IMR-90 (cell line): ENCODE results near the gene RTN4RL2. TPM values are rescaled to one million over a fixed set of nuclear protein-coding genes. Genes with fewer than 3 reads are reported as not detected.

ENCODE experiments used
- ATAC-seq: fragments of 200-7000 bp; cut with Tn5 transposase; 2 replicates; pipeline ENCODE4 v1.9.1; 2020; ENCODE audit warnings: low read depth, mild to moderate bottlenecking, moderate library complexity
- BruUV-seq: library from RNA; stranded (reverse); fragments of 400-500 nt; replicated peaks from 2 replicates; lab custom pipeline; 2021; lab: Mats Ljungman, UMichigan
- CTCF ChIA-PET: fragments of 300-600 bp; formaldehyde crosslinking; extraction: SDS; loops from one replicate; lab custom pipeline; 2021; ENCODE audit warnings: antibody characterized with exemption; lab: Yijun Ruan, JAX
- POLR2A ChIA-PET: fragments of 300-600 bp; sonication (Branson Sonifier 250); formaldehyde crosslinking; loops from one replicate; lab custom pipeline; 2022; ENCODE audit warnings: antibody characterized with exemption; ENCODE audit not compliant: unreplicated experiment; lab: Charles Lee
- DNase-seq: peaks from one replicate; pipeline ENCODE4 v3.0.0; 2013
- H2AFZ ChIP-seq: replicated peaks from 2 replicates; pipeline ENCODE3; 2013; ENCODE audit warnings: low read length, mild to moderate bottlenecking; ENCODE audit not compliant: poor library complexity
- H2AK5ac ChIP-seq: 2 replicates; pipeline ENCODE4 v1.6.1; 2013; ENCODE audit warnings: low read depth, low read length, inconsistent platforms
- H2AK9ac ChIP-seq: replicated peaks from 2 replicates; pipeline ENCODE3; 2013; ENCODE audit warnings: mild to moderate bottlenecking, low read depth, low read length, moderate library complexity; ENCODE audit not compliant: poor library complexity
- H2BK120ac ChIP-seq: 2 replicates; pipeline ENCODE4 v1.6.1; 2013; ENCODE audit warnings: low read depth, low read length, inconsistent platforms
- H2BK15ac ChIP-seq: 3 replicates; pipeline ENCODE4 v1.6.1; 2013; ENCODE audit warnings: low read depth, low read length, inconsistent platforms
- H2BK20ac ChIP-seq: 2 replicates; pipeline ENCODE4 v1.6.1; 2013; ENCODE audit warnings: low read depth, mild to moderate bottlenecking, inconsistent platforms, low read length, moderate library complexity
- H2BK5ac ChIP-seq: 2 replicates; pipeline ENCODE4 v1.6.1; 2013; ENCODE audit warnings: mild to moderate bottlenecking, low read depth, low read length, inconsistent platforms; ENCODE audit not compliant: poor library complexity, severe bottlenecking
- H3K14ac ChIP-seq: replicated peaks from 2 replicates; pipeline ENCODE4 v1.6.1; 2013; ENCODE audit warnings: low read depth, low read length, inconsistent platforms
- H3K18ac ChIP-seq: 2 replicates; pipeline ENCODE4 v1.6.1; 2013; ENCODE audit warnings: low read depth, low read length, control low read depth
- H3K23ac ChIP-seq: 2 replicates; pipeline ENCODE4 v1.6.1; 2013; ENCODE audit warnings: low read depth, low read length, inconsistent platforms
- H3K27ac ChIP-seq: 2 replicates; pipeline ENCODE4 v1.5.1; 2013; ENCODE audit warnings: mild to moderate bottlenecking, control low read depth, low read length; ENCODE audit not compliant: insufficient read depth
- H3K27me3 ChIP-seq: 2 replicates; pipeline ENCODE4 v1.6.1; 2013; ENCODE audit warnings: low read length; ENCODE audit not compliant: control insufficient read depth, insufficient read depth
- H3K36me3 ChIP-seq: 2 replicates; pipeline ENCODE4 v1.6.1; 2013; ENCODE audit warnings: low read length, mixed read lengths; ENCODE audit not compliant: control insufficient read depth, insufficient read depth
- H3K4ac ChIP-seq: 2 replicates; pipeline ENCODE4 v1.6.1; 2013; ENCODE audit warnings: low read depth, low read length, inconsistent platforms
- H3K4me1 ChIP-seq: 2 replicates; pipeline ENCODE4 v1.6.1; 2013; ENCODE audit warnings: low read length, mixed read lengths; ENCODE audit not compliant: control insufficient read depth, insufficient read depth
- H3K4me2 ChIP-seq: 2 replicates; pipeline ENCODE4 v1.6.1; 2013; ENCODE audit warnings: low read depth, mild to moderate bottlenecking, control low read depth, low read length, moderate library complexity
- H3K4me3 ChIP-seq: 2 replicates; pipeline ENCODE4 v1.5.1; 2013; ENCODE audit warnings: low read depth, mild to moderate bottlenecking, control low read depth, low read length, moderate library complexity; ENCODE audit not compliant: insufficient read depth
- H3K56ac ChIP-seq: 2 replicates; pipeline ENCODE4 v1.6.1; 2013; ENCODE audit warnings: low read length, inconsistent platforms; ENCODE audit not compliant: insufficient read depth; ENCODE audit errors: extremely low read depth
- H3K79me1 ChIP-seq, 2 experiments: 2 replicates each; pipeline ENCODE4 v1.6.1; 2013; ENCODE audit warnings: low read length in 2 of 2, inconsistent platforms in 1 of 2, low read depth in 1 of 2
- H3K9ac ChIP-seq: 2 replicates; pipeline ENCODE4 v1.6.1; 2013; ENCODE audit warnings: low read depth, low read length, control low read depth
- H3K9me1 ChIP-seq: 2 replicates; pipeline ENCODE4 v1.6.1; 2013; ENCODE audit warnings: low read length, inconsistent platforms; ENCODE audit not compliant: insufficient read depth
- H3K9me3 ChIP-seq: 2 replicates; pipeline ENCODE4 v1.6.1; 2013; ENCODE audit warnings: low read length; ENCODE audit not compliant: control insufficient read depth, insufficient read depth
- H4K20me1 ChIP-seq: 2 replicates; pipeline ENCODE4 v1.6.1; 2013; ENCODE audit warnings: low read length, inconsistent platforms; ENCODE audit not compliant: insufficient read depth
- H4K5ac ChIP-seq: 2 replicates; pipeline ENCODE4 v1.6.1; 2013; ENCODE audit warnings: mild to moderate bottlenecking, low read depth, low read length, control low read depth
- H4K8ac ChIP-seq, 2 experiments: 2 replicates each; pipeline ENCODE4 v1.6.1; 2013; ENCODE audit warnings: low read depth in 2 of 2, low read length in 2 of 2, control low read depth in 1 of 2, inconsistent platforms in 1 of 2
- H4K91ac ChIP-seq: 2 replicates; pipeline ENCODE4 v1.6.1; 2013; ENCODE audit warnings: low read depth, low read length, inconsistent platforms; ENCODE audit not compliant: insufficient read depth
- NFE2L2 ChIP-seq: fragments of 150-350 bp; IDR thresholded peaks from 2 replicates; pipeline ENCODE4 v1.6.1; 2016; ENCODE audit warnings: low read depth, mild to moderate bottlenecking, low read length
- WGBS, 2 experiments: methylation state at CpG; one replicate each; pipeline versions ENCODE4 v1.1.5 to v1.1.7; 2013; ENCODE audit warnings: missing lambda C conversion rate in 2 of 2; ENCODE audit not compliant: insufficient read length in 1 of 2; ENCODE audit errors: extremely low coverage in 2 of 2; 5-methylcytosine and 5-hydroxymethylcytosine counted together
- dilution Hi-C: fragments of 300-500 bp; cut with HindIII; formaldehyde crosslinking; loops from one replicate; pipeline ENCODE4 v1.14.3; 2018; ENCODE audit warnings: low sequenced_read_pairs; ENCODE audit not compliant: unreplicated experiment
- in situ Hi-C: fragments of 300-500 bp; cut with MboI; formaldehyde crosslinking; loops from 3 replicates; pipeline ENCODE4 v1.14.3; 2019; ENCODE audit warnings: low sequenced_read_pairs, inconsistent platforms, mixed read lengths
- intact Hi-C: fragments of 100-400 bp; cut with micrococcal nuclease; formaldehyde crosslinking; loops from 2 replicates; pipeline ENCODE4 v1.10.0; 2022
- polyA plus RNA-seq, 3 experiments: library from polyadenylated mRNA; depleted of rRNA; stranded (reverse); fragments of >200 nt; gene quantifications; 2 replicates each; pipeline ENCODE4 v1.2.3, GENCODE V29; 2012; ENCODE audit warnings: low replicate concordance in 1 of 3
- total RNA-seq: library from RNA; depleted of rRNA; stranded (reverse); fragments of >200 nt; gene quantifications from 2 replicates; pipeline ENCODE4 v1.2.3, GENCODE V29; 2012
- TF ChIP-seq, protein P1 (sequence below): conservative IDR thresholded peaks from 2 replicates; pipeline ENCODE4 v1.5.1; 2012; ENCODE audit warnings: mild to moderate bottlenecking, low read depth, low read length, improper control_type of control experiment

RTN4RL2 gene
- total and polyA plus RNA-seq, 2 of the 4 experiments (the other 2 are of a cell fraction): 1.5 TPM; not detected in 1

DNA sequence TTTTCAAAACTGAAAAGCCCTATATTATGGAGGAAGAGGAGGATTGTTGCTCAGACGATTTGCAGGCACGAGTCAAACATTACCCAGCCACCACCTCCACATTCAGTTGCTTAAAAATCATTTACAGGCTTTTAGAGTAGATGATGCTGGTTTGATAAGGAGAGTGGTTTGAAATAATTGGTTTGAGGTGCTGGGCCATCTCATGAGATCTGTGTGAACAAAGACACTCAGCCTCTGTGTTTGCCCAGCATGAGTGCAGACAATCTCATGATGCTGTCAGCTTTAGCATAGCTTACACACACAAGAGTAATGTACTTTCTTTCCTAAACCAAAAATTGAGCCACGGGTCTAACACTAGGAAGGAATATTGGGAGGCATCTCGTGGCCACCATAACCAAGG lies 37.7 kb upstream of the RTN4RL2 start:
- Histone ChIP-seq H3K9me1 (peaks cover 18% of the 10 kb centered on the region), H4K5ac (no peak overlapping the region), H4K91ac (no peak overlapping the region), H3K27me3 (no peaks in the 10 kb centered on the region), H2BK5ac (no peak overlapping the region), H3K14ac (no peak overlapping the region), H2BK120ac (no peak overlapping the region), H3K9ac (no peak overlapping the region), H3K9me3 (no peaks in the 10 kb centered on the region), H3K23ac (no peak overlapping the region), H3K79me1 (peaks cover 6 to 23% of the 10 kb centered on the region in 2 experiments; a peak in 3 of 4 replicates), H3K36me3 (peaks cover 6% of the 10 kb centered on the region), H4K20me1 (0 out of 2 replicates have a peak, but pooled peaks cover 4% of the 10 kb centered on the region), H2AK9ac (no peak overlapping the region), H2AK5ac (no peak overlapping the region), H3K4me2 (no peak overlapping the region), H3K4ac (no peak overlapping the region), H2BK20ac (no peak overlapping the region), H3K18ac (no peak overlapping the region), H2AFZ (no peak overlapping the region), H4K8ac (no peak overlapping the region), H3K4me1 (peaks cover 27% of the 10 kb centered on the region), H2BK15ac (no peak overlapping the region), H3K4me3 (no peak overlapping the region), H3K27ac (no peak overlapping the region), H3K56ac (no peak overlapping the region)
- ChIA-PET POLR2A (no interaction called here), CTCF (no interaction called here)
- DNase-seq: no peak
- no peak for TF ChIP-seq NFE2L2
- TF ChIP-seq, protein P1, sequence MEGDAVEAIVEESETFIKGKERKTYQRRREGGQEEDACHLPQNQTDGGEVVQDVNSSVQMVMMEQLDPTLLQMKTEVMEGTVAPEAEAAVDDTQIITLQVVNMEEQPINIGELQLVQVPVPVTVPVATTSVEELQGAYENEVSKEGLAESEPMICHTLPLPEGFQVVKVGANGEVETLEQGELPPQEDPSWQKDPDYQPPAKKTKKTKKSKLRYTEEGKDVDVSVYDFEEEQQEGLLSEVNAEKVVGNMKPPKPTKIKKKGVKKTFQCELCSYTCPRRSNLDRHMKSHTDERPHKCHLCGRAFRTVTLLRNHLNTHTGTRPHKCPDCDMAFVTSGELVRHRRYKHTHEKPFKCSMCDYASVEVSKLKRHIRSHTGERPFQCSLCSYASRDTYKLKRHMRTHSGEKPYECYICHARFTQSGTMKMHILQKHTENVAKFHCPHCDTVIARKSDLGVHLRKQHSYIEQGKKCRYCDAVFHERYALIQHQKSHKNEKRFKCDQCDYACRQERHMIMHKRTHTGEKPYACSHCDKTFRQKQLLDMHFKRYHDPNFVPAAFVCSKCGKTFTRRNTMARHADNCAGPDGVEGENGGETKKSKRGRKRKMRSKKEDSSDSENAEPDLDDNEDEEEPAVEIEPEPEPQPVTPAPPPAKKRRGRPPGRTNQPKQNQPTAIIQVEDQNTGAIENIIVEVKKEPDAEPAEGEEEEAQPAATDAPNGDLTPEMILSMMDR: no peak
- in situ Hi-C loops: no loop called here
- no CpG with 5 or more reads among the region's 4 CpGs for WGBS, 2 experiments
- intact Hi-C loops: no loop called here
- no peak for ATAC-seq
- dilution Hi-C loops: no loop called here
- no TSS peak for BruUV-seq
